NCI-H524 treated with DMSO at 0.1 percent for 48 hours (cell line): ENCODE results near the gene ZDHHC21.

ENCODE experiments used
- DNase-seq: peaks from one replicate; lab custom pipeline; 2025; lab: John Stamatoyannopoulos, UW

ZDHHC21 gene, protein sequence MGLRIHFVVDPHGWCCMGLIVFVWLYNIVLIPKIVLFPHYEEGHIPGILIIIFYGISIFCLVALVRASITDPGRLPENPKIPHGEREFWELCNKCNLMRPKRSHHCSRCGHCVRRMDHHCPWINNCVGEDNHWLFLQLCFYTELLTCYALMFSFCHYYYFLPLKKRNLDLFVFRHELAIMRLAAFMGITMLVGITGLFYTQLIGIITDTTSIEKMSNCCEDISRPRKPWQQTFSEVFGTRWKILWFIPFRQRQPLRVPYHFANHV

DNA sequence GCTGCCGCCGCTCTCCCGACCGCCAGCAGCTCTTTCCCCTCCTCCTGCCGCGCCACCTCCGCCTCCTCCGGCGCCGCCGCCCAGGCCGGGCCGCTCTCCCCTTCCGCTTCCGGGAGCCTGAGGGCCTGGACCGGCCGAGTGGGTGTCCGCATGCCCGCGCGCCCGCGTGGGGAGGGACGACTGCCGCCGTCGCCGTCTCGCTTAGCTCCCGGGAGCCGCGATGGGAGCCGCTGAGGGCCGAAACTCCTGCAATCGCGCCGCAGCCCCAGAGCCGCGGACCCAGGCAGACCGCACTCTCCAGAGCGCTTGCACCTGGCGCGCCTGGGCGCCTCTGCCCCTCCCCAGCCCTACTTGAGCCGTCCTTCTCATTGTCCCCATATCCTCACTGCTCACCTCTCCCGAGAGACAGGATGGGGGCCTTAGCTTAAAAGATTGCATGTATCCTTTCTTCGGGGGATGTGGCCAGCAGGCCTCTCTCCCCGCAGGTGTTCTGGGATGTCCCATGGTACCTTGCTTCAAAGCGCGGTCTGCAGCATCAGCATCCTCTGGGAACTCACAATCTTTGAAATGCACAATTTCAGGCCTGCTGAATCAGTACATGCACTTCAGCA lies at the start of gene ZDHHC21:
TSS of gene ZDHHC21 (minus strand) at position 182 of the 611 bp plus-strand sequence. CDS start 19,092 bp downstream, outside the sequence.
- no peak for DNase-seq

DNA sequence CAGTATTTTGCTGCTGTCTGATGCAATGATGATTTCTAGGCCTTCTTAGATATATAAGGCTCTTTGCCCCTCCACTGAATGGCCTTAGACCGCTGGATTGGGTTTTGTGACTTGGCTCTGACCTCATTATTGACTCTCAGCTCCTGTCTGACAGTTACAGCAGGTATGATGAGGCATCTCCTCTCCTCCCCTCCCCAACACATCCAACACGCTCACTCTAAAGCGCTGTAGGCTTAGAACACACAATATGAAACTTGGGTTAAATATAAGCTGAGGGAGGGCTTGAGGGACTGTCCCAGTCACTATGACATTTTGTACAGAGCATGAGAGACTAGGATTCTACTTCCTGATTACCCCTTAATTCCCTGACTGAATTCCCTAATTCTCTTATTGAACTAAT lies 48.1 kb upstream of the ZDHHC21 start:
- no peak for DNase-seq

DNA sequence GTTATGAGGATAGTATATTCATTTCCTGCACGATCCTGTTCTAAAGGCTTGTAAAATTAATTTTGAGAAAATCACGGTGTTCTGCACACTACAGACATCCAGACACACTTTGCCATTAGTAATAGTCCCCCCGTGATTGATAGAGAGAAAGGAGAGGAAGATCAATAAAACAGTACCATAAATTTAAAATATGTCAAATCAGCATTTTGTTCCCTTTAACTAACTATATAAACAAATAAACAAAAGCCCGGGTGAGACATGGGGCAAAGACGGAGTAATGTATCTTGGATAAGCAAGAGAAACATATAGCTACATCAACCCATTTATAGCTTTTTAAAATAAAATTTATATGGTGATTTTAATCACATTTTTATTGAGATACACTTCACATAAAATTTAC lies 39.9 kb upstream of the ZDHHC21 start:
- no peak for DNase-seq

DNA sequence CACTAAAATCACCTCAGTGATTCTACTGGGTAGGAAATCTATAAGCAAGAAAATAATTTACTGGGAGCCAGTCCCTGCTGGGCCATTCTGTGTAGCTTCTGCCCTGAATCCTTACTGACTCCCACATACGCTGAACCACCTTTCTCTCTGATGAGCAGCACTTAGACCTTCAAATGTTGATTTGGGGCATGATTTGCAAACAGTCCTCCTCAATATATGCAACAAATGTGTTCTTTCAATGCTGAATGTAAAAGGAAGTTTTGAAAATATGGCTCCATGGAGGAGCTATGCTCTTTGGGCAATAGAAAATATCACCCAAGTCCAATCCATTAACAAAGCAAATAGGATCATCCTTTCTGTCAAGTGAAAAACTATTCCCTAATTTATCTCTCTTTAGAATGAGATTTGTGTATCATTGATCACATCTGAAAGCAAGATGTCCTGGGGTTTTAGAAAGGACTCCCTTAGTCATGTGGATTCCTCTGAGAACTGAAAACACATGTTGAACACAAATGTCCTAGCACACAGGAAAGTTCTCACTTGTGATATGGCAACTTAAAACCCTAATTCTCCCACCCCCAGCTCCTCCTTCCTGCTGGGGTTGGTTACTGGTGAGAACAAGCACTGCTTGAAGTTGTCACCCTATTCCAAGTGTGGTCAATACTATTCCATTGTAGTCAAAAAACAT lies 38.2 kb upstream of the ZDHHC21 start:
- DNase-seq: no peak

DNA sequence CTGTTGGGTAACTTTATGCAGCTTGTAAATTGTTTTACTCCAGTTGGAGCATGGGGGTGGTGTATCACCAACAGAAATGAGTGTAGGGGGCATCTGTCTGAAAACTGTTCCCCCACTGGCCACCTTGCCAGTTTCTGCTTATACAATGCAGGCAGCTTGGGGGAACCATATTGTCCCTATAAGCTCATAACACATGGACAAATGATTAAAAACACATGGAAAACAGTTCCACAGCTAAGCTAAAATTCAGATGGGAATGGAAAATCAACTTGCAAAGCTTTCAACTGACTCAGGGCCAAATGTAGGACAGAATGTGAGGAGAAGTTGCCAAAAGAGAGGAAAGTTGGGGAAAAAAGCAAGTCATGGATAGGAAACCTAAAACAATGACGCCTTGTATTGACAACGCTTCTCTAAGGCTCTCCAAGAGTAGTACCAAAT lies 37.2 kb upstream of the ZDHHC21 start:
- DNase-seq: no peak

DNA sequence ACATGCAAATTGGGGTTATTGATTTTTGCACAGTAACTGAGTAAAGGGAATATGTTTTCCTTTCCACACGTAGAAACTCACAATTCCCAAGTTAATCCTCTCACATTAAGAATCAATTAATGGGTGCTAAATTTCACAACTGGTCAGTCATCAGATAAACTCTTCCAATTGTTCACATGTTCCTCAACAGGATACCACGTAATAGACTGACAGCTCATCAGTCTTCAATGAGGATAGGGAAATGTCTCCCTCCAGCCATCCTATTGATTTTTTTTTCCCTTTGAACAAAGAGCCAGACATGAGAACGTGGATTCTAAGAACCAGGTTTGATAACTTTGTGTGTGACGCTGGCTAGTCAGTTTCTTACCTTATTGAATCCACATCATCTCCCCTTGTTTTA lies 30.1 kb upstream of the ZDHHC21 start:
- DNase-seq: no peak

DNA sequence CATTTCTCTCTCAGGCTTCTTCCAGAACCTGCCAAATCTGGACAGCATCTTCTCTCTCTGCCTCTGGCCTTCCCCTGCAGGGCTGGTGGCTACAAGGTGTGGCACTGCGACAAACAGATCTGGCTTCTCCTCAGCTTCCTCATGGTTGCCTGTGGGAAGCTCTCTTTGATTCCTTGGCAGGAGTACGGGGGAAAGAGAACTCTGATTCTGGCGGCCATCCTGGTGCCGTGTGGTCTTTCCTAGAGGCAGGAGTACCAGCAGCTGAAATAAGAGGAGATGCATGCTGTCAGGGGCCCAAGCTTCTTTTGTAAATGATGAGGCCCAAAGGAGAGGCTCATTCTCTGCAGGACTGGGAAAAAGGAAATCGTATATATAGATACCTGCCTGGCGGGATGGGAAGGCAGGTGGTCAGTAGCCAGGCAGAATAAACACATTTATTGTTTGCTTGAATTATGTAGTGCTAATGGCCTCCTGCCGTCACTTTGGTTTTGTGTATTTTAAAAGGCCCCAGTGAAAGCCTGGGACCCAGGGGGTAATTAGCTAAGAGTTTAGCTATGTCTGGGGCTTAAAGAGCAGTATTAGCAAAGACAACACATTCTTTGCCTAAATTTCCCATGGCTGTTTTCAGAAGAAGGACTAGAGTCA lies 29.3 kb upstream of the ZDHHC21 start, which contains the start of gene CER1:
TSS of gene CER1 (minus strand) at position 343 of the 645 bp plus-strand sequence. CDS start at position 282, 61 bp downstream.
- no peak for DNase-seq

DNA sequence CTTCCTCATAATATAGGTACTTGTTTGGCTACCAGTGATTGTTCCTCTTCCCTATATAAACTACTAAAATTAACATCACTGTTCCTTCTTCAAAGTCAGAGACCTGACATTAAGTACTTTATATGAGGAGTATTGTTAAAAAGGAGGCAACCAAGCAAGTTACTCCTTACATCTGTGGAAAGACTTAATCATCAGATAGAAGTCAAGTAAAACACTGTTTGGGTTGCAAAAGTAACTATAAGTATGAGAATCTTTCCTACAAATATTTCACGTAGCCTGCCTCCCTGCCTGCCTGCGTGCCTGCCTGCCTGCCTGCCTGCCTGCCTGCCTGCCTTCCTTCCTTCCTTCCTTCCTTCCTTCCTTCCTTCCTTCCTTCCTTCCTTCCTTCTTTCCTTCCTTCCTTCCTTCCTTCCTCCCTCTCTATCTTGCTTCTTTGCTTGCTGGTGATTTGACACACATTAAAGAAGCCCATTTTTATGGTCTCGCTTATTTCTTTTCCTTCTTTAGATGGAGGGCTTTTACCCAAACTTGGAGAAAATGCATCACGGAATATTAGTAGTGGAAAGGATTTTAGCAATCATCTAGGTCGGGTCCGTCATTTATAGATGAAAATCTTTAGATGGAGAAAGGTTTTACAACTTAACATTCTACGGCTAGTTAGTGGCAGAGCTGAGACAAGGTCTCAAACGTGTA lies 26.1 kb upstream of the ZDHHC21 start:
- DNase-seq: no peak

DNA sequence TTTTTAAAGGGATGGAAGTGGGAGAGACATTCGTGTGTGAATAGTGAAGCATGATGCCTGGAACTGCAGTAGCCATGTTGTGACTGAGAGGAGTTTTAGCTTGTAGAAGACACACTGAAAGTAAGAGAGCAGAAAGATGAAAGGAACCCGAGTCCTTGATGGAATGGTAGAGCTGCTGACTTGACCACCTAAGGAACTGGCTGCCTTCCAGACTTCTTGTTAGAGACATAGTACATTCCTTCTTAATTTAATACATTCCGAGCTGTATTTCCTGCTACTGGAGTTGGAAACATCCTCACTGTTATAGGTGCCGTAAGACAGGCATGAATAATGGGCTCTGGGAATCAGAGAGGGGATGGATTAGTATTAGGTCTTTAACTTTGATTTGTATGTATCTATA lies 21.9 kb upstream of the ZDHHC21 start:
- no peak for DNase-seq

DNA sequence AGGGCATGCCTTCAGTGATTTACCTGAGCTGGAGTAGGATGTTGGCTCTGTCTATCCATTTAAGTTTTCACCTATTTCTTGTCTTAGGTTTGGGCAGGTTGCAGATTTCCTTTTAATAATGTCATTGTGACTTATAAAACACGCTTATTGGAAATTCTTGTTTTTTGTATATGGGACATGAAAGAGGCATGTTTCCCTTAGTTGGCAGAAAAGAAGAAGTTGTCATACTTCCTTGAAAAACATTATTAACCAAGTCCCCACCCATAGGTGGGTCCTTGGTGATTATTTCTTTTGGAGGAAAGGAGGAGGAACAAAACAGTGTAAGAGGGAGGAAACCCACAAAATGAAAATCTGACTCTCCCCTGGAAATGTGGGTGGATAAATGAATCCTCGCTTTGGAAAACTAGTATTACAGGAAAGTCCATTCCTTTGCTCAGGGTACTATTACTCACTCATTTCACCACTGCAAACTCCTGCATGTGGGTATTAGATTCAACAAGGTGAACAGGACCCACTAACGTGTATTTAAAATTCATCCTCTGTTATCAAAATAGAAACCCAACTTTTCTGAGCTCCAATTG lies 20.0 kb upstream of the ZDHHC21 start:
- DNase-seq: no peak

DNA sequence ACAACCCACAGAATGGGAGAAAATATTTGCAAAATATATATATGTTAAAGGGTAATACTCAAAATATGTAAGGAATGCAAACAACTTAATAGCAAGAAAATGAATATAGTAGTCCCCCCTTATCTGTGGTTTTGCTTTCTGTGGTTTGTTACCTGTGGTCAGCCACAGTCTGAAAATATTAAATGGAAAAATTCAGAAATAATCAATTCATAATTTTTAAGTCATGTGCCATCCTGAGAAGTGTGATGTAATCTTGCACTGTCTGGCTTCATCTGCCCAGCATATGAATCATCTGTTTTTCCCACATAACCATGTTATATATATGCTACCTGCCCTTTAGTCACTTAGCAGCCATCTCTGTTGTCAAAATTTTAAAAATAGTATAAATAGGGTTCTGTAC lies 17.6 kb upstream of the ZDHHC21 start:
- DNase-seq: no peak

DNA sequence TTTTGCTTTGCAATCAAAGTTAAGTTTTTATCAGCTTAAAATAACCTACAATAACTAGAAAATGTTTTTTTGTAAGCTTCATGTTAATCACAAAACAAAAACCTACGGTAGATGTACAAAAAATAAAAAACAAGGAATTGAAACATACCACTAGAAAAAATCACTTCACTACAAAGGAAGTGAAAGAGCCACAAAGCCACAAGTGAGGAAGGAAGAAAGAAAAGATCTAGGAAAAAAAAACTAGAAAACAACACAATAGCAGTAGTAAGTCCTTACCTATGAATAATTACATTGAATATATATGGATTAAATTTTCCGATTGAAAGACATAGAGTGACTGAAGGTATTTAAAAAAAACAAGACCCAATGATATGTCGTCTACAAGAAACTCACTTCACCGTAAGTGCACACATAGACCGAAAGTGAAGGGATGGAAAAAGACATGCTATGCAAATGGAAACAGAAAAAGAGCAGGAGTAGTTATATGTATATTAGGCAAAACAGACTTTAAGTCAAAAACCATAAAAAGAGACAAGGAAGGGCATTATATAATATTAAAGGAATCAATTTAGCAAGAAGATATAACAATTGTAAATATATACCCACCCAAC lies 13.4 kb upstream of the ZDHHC21 start:
- no peak for DNase-seq

DNA sequence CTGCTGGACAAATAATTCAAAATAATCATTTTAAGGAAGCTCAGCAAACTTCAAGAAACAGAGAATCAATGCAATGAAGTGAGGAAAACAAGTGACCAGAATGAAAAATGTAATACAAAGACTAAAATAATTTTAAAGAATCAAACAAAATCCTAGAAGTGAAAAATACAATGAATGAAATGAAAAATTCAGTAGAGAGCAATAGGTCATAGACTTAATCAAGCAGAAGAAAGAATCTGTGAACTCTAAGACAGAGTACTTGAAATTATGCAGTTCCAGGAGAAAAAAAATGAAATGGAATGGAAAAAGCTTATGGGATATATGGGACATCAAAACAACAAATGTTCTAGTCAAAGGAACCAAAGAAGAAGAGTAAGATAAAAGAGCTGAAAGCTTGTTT lies 11.8 kb upstream of the ZDHHC21 start:
- DNase-seq: no peak

DNA sequence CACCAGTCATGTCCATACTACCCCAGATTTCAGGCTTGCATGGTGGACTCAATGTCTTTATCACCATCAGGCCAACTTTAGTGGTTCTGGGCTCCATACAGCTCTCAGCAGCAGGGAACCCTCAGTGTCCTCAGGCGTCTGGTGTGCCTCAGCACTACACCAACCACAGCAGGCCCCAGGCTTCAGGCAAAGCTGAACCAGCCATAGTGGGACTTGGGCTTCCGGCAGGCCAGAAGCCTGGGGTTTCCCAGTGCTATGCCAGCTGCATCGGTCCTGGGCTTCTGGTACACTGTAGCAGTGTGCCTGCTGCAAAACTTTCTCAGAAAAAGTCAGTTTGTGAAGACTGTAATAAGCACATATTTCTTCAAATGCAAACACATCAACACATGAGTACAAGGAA lies 11.0 kb upstream of the ZDHHC21 start:
- DNase-seq: no peak

DNA sequence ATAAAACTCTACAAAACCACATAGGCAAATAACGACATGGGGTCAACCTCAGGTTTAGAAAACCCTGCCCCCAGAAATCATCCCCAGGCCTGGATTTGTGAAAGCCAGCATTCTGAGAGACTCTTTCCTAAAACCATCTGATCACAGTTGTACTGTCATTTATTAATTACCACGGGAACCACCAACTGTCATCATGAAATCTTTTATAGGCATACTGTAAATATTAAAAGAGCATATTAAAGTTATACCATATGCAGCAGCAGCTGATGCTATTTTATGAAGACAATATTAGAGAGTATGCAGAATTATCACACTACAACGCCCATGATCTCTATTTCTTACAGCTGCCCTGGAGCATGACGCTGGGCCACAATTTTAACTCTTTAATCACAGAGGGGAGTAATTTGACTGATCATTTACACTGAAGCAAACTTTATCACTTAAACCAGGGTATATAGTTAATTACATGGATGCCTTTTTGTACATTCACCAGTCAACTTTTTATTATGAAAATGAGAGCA lies 9.0 kb upstream of the ZDHHC21 start:
- DNase-seq: no peak

DNA sequence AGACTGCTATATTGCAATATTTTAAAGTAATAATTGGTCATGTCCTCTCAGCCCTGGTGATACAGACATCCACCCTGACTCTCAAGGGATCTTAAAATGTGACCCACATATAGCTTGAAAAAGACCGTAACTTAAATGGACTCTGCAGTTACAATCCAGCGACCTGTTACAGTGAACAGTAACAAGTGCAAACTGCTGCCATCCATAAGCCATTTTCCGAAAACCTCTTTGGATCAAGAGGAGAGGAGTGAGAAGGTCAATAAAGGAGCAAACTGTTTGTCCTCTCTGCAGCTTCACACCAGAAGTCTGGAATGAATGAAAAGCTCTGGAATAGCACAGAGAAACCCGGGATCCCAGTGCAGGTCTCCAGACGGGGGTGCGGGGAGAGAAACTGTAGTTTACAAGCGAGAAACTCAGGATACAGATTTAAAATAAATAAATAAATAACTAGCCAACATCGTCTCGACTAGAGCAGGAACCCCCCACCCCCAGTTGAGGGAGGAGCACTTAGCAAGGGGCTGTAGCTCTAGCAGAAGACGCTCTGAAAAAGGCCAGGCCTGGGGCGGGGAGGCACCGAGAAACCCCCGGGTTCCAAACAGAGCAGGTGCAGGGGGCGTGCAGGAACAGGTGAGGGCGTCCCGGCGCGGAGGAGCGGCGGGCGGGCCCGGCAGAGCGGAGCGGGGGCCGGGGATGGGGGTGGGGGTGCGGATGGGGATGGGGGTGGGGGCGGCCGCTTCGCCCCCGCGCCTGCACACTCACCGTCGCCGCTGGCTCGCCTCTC lies 572 bp downstream of the ZDHHC21 start:
- DNase-seq: no peak

DNA sequence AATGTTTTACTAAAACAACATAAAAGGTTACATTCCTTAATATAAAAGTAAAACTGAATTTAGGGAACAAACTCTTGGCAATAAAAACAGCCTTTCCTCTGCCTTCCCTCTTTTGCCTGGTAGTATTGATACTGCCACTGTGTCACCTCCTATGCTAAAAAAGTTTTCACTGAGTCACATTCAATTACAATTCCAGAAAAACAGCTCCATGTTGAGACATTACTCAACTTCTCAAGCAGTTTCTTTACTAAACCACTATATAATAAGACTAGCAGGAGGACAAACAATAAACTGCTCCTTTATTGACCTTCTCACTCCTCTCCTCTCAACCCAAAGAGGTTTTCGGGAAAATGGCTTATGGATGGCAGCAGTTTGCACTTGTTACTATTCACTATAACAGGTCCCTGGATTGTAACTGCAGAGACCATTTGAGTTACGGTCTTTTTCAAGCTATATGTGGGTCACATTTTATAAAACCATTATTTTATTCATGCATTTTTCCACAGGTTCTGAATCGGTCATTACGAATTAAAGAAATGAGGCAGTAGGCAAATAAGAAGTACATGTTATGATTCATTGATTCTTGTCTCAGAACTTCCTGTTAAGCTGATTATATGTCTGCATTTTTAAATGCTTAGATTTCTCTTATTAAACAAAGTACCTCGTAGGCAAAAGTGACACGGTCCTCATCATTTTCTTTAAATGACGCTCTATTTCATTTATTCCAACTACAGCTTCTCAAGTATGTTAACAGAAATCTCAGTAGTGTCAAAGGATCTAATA lies 2.1 kb downstream of the ZDHHC21 start:
- no peak for DNase-seq

DNA sequence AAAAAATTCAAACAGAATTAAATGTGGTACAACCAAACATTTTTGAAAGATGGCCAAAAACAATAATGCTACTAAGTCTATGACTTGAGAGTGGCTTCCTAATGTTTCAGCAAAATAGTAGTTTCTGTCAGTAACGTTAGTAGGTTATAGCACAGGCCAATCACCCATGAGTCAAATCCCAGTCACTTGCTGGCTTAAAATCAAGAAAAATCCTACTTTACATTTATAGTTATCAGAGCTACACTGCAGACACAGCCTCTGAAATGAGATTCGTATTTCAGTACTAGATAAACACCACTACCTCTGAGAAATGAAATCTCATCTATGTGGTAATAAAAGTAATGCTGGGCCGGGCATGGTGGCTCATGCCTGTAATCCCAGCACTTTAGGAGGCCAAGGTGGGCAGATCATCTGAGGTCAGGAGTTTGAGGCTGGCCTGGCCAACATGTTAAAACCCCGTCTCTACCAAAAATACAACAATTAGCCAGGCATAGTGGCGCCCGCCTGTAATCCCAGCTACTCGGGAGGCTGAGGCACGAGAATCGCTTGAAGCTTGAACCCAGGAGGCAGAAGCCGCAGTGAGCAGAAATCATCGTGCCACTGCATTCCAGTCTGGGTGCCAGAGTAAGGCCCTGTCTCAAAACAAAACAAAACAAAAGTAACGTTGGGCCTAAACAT lies 6.1 kb downstream of the ZDHHC21 start:
- DNase-seq: no peak

DNA sequence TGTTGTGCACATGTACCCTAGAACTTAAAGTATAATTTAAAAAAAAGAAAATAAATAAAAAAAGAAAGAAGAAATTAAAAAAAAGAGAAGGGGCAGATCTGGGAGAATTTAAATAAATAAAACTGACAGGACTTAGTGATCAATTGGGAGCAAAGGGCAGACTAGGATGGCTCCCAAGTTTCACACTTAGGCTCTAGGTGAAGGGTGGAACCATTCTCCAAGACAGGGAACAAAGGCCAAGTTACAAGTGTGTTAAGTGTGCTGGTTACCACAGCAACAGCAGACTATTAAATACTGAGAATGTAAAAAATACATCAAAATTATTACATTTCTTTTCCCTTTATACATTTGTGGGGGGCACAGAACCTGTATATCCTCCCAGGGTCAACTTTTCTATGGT lies 7.1 kb downstream of the ZDHHC21 start:
- DNase-seq: no peak
